GM06990 (cell line): ENCODE data around the gene LRRC8C.
A peak's percentile ranks its signal among the peaks of the same experiment; 100 is the strongest.

Experiments
- DNase-seq: peaks from one replicate; pipeline ENCODE4 v3.0.0-alpha.2; 2011; ENCODE audit not compliant: insufficient read length; ENCODE audit errors: extremely low read depth
- H3K27me3 ChIP-seq: replicated peaks from 2 replicates; pipeline ENCODE4 v1.6.0; 2011; ENCODE audit warnings: low read length; ENCODE audit not compliant: control insufficient read depth, insufficient read depth
- H3K36me3 ChIP-seq: 2 replicates; pipeline ENCODE4 v1.5.1; 2011; ENCODE audit warnings: low read length; ENCODE audit not compliant: control insufficient read depth, insufficient read depth
- H3K4me3 ChIP-seq: replicated peaks from 2 replicates; pipeline ENCODE4 v1.5.1; 2011; ENCODE audit warnings: low read depth, mild to moderate bottlenecking, control low read depth, low read length
- TF ChIP-seq, protein P1 (sequence below): IDR thresholded peaks from 2 replicates; pipeline ENCODE4 v1.5.1; 2011; ENCODE audit warnings: low read length, control low read depth, mild to moderate bottlenecking, inconsistent platforms; ENCODE audit not compliant: insufficient read depth, poor library complexity, severe bottlenecking

LRRC8C gene

DNA sequence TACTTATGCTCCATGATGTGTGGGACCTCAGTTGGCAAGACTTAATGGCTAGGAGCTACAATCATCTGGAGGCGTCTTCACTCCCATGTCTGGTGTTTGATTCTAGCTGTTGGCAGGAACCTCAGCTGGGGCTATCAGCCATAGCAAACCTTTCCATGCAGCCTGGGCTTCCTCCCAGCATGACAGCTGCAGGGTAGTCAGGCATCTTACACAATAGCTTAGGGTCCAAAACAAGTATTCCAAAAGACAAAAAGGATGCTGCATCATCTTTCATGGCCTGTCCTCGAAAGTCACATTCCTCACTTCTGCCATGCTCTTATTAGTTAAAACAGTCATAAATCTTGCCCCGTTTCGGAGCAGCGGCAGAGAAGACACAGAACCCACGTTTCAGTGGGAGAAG lies 90.9 kb downstream of the LRRC8C start:
- no peak overlapping the region for H3K4me3 ChIP-seq
- no peaks in the 10 kb centered on the region for H3K27me3 ChIP-seq
- TF ChIP-seq, protein P1, sequence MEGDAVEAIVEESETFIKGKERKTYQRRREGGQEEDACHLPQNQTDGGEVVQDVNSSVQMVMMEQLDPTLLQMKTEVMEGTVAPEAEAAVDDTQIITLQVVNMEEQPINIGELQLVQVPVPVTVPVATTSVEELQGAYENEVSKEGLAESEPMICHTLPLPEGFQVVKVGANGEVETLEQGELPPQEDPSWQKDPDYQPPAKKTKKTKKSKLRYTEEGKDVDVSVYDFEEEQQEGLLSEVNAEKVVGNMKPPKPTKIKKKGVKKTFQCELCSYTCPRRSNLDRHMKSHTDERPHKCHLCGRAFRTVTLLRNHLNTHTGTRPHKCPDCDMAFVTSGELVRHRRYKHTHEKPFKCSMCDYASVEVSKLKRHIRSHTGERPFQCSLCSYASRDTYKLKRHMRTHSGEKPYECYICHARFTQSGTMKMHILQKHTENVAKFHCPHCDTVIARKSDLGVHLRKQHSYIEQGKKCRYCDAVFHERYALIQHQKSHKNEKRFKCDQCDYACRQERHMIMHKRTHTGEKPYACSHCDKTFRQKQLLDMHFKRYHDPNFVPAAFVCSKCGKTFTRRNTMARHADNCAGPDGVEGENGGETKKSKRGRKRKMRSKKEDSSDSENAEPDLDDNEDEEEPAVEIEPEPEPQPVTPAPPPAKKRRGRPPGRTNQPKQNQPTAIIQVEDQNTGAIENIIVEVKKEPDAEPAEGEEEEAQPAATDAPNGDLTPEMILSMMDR, result no peak
- no peak for DNase-seq
- H3K36me3 ChIP-seq, result no peaks in the 10 kb centered on the region

DNA sequence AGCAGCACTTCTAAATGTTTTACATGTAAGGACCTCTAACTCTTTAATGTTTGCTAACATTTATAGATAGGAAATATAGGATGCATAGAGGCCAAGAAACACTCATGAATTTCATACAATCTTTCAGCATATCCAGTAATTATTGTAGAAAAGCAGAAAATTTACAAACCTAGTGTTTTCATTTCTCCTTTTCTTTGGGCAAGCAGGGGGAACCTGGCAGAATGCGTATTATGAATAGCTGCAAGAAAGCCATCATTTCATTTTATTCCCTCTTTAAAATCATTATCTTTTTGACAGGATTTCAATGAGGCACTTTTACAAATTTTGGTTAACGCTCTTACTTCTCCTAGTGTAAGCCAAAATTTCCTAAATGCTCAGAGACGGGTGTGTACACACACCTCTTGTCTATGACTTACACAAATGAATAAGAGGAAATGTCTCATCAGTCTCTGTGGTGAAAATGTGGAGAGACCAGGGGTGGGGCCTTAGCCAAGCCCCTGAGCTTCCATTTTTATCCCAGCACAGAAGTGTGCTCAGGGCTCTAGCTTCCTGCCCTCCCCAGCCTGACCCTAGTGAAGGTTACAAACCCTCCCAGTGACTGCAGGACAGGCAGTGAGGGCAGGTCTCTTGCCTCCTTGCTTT lies 91.6 kb downstream of the LRRC8C start:
- Histone ChIP-seq H3K27me3 (no peaks in the 10 kb centered on the region), H3K36me3 (no peaks in the 10 kb centered on the region), H3K4me3 (no peak overlapping the region)
- DNase-seq, result peak; percentile 48
- TF ChIP-seq, protein P1, result no peak

DNA sequence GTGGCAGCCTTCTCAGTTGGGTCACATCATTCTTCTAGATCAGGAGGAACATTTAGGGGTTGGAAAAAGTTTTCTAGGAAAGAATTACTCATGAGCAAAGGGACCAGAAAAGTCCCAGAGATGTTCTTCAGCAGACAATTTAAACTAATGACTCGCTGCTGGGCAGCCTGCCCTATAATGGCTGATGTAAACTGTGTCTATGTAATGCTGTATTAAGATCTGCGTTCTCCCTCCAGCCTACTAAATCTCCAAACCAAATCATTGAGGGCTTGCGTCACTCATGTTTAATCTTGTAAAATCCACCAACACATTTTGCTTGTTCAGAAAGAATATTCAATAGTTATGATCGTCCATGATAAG lies 92.1 kb downstream of the LRRC8C start:
- no peaks in the 10 kb centered on the region for H3K36me3 ChIP-seq
- TF ChIP-seq, protein P1, result no peak
- H3K27me3 ChIP-seq, result no peaks in the 10 kb centered on the region
- DNase-seq, result no peak
- H3K4me3 ChIP-seq, result no peak overlapping the region

DNA sequence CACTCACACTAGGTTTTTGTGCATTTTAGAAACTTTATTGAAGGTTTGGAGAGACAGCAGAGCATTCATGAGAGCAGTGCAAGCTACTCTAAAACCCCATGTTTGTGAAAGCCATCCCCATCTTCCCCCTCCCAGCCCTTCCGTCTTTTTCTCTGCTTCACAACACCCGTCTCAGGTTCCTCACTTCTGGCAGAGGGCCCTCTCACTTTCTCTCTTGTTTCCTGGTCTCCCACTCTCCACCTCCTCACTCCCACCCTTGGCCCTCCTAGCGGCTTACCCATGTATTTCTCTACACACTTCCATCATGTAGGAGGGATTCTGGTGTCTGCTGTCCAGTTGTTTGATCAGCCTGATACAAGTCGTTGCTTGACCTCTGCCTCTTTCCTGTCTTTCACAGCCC lies 92.7 kb downstream of the LRRC8C start:
- Histone ChIP-seq H3K4me3 (no peak overlapping the region), H3K36me3 (no peaks in the 10 kb centered on the region), H3K27me3 (no peaks in the 10 kb centered on the region)
- DNase-seq, result no peak
- TF ChIP-seq, protein P1, result no peak

DNA sequence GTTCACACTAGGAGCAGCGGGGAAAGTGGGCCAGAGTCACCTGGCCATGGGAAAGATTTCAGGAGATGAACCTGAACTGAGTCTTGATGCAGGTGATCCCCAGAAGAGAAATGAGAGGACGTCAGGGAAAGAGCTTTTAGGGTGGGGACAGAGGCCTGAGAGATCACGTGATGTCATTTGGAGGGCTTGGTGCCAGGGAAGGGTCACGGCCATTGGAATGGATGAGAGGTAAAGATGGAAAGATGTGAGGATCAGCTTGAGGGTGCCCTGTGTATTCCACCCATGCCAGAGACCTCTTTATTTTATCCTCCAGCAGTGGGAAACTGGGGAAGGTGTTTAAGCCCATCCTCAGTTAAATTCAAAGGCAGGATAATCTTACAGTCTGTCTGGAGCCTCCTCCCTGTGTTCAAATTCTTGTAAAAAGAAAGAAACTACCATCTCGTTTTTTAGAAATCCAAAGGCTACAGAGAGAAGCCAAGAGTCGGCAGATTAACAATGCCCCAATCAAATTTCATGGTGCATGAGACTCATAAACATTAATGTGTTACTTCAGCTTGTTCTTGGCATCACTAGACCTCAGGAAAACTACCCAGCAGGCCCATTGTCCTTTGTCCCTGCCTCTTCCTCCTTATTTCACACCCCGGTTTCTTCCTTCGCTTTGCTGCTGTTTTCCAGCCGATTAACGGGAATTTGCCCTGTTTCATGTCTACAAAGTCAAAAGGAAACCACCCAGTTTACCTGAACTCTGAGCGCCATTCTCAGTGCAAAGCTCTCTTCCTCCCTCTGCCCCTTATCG lies 94.8 kb downstream of the LRRC8C start:
- TF ChIP-seq, protein P1, result no peak
- H3K4me3 ChIP-seq, result no peak overlapping the region

More for the DNA sequence above, 94.8 kb downstream of the LRRC8C start:
- DNase-seq, result no peak
- no peaks in the 10 kb centered on the region for H3K36me3 ChIP-seq
- no peaks in the 10 kb centered on the region for H3K27me3 ChIP-seq
